CD4-positive, alpha-beta T cell (primary cell): Measurements from ENCODE around the gene CAMK2N1. TPM values are rescaled to one million over a fixed set of nuclear protein-coding genes. Genes with fewer than 3 reads are reported as not detected.

ENCODE experiments used
- ATAC-seq: fragments of 200-7000 bp; cut with Tn5 transposase; one replicate; pipeline ENCODE4 v1.10.0; 2022; ENCODE audit warnings: mild to moderate bottlenecking; ENCODE audit not compliant: poor library complexity
- CTCF ChIA-PET: fragments of 350-600 bp; sonication (Branson Sonifier 250); formaldehyde crosslinking; loops from one replicate; lab custom pipeline; 2021; ENCODE audit warnings: antibody characterized with exemption, inconsistent platforms; lab: Charles Lee
- POLR2A ChIA-PET: fragments of 350-600 bp; sonication (Branson Sonifier 250); formaldehyde crosslinking; loops from one replicate; lab custom pipeline; 2021; ENCODE audit warnings: antibody characterized with exemption, inconsistent platforms; lab: Charles Lee
- DNase-seq, 14 experiments: peaks; one replicate each; pipeline ENCODE4 v3.0.0-alpha.2; 2013 to 2020; ENCODE audit warnings: mixed read lengths in 2 of 14
- H3K27ac ChIP-seq, 2 donors: one replicate each; pipeline versions ENCODE4 v1.5.1 to v1.7.0; 2013; ENCODE audit warnings: low read length in 2 of 2, low read depth in 1 of 2, mild to moderate bottlenecking in 1 of 2
- H3K27me3 ChIP-seq, 2 experiments: 1 replicate in 1 of 2; 2 replicates in 1 of 2; pipeline versions ENCODE4 v1.6.1 to v1.7.0; 2013; ENCODE audit warnings: low read length in 2 of 2, control low read depth in 1 of 2, mild to moderate bottlenecking in 1 of 2, moderate library complexity in 1 of 2; ENCODE audit not compliant: insufficient read depth in 2 of 2, control insufficient read depth in 1 of 2
- H3K36me3 ChIP-seq: one replicate; pipeline ENCODE4 v1.6.1; 2013; ENCODE audit warnings: low read length, control low read depth; ENCODE audit not compliant: insufficient read depth
- H3K4me1 ChIP-seq: one replicate; pipeline ENCODE4 v1.6.1; 2013; ENCODE audit warnings: low read length, control low read depth; ENCODE audit not compliant: insufficient read depth
- H3K4me3 ChIP-seq: one replicate; pipeline ENCODE4 v1.5.1; 2013; ENCODE audit warnings: mild to moderate bottlenecking, low read length, moderate library complexity
- H3K9me3 ChIP-seq, 2 experiments: 1 replicate in 1 of 2; 2 replicates in 1 of 2; pipeline versions ENCODE4 v1.6.1 to v1.7.0; 2013; ENCODE audit warnings: low read length in 2 of 2, mild to moderate bottlenecking in 2 of 2, control low read depth in 1 of 2, moderate library complexity in 1 of 2; ENCODE audit not compliant: control insufficient read depth in 1 of 2, insufficient read depth in 1 of 2
- H3K27ac Mint-ChIP-seq: one replicate; pipeline ENCODE4 v1.8.0; 2020; ENCODE audit warnings: mixed read lengths
- H3K27me3 Mint-ChIP-seq: one replicate; pipeline ENCODE4 v1.8.0; 2021; ENCODE audit warnings: mixed read lengths
- H3K36me3 Mint-ChIP-seq: one replicate; pipeline ENCODE4 v1.8.0; 2021; ENCODE audit warnings: low read depth, mixed read lengths
- H3K4me1 Mint-ChIP-seq: one replicate; pipeline ENCODE4 v1.8.0; 2021; ENCODE audit warnings: low read depth, mixed read lengths
- H3K4me3 Mint-ChIP-seq: one replicate; pipeline ENCODE4 v1.8.0; 2020; ENCODE audit warnings: mild to moderate bottlenecking, mixed read lengths
- H3K9me3 Mint-ChIP-seq: one replicate; pipeline ENCODE4 v1.8.0; 2020; ENCODE audit warnings: mixed read lengths
- CTCF ChIP-seq: fragments of 200-600 bp; IDR thresholded peaks from one replicate; pipeline ENCODE4 v1.8.0; 2022; ENCODE audit warnings: antibody characterized with exemption, mild to moderate bottlenecking
- intact Hi-C, 2 experiments: fragments of 100-400 bp; cut with DNase I in 1 of 2; cut with micrococcal nuclease in 1 of 2; formaldehyde crosslinking; loops; one replicate each; pipeline versions ENCODE4 v1.15.1 to v1.9.0; 2023 to 2025; cut with DNase I, micrococcal nuclease
- total RNA-seq, 174 experiments: library from RNA in 2 of 174; stranded (reverse) in 2 of 174; gene quantifications; one replicate each; pipeline ENCODE4 v1.2.3 and lab custom pipeline; 2021 to 2026

The CAMK2N1 gene
- total RNA-seq, 2 experiments from 2014 or later, result 2.3 TPM

GRCh38 chr1:20469406-20470076 lies 16.5 kb downstream of the CAMK2N1 start:
- Histone ChIP-seq H3K36me3 (no peaks in the 10 kb centered on the region), H3K9me3 (no peaks in the 10 kb centered on the region), H3K4me3 (no peak overlapping the region), H3K27me3 (peaks cover 21 to 28% of the 10 kb centered on the region in 2 experiments), H3K27ac (no peak overlapping the region), H3K4me1 (no peaks in the 10 kb centered on the region)
- ChIA-PET CTCF (no interaction called here), POLR2A (no interaction called here)
- TF ChIP-seq CTCF, result no peak
- DNase-seq, result no peak
- H3K9me3 Mint-ChIP-seq, result no peaks in the 10 kb centered on the region
- H3K36me3 Mint-ChIP-seq, result no peaks in the 10 kb centered on the region
- no peak for ATAC-seq
- no peak overlapping the region for H3K27ac Mint-ChIP-seq
- intact Hi-C loops, result no loop called here
- H3K4me1 Mint-ChIP-seq, result no peaks in the 10 kb centered on the region
- H3K27me3 Mint-ChIP-seq, result peaks cover 80% of the 10 kb centered on the region
- H3K4me3 Mint-ChIP-seq, result no peak overlapping the region

- ATAC-seq, result no peak
- DNase-seq, result no peak
- peaks cover 8 to 16% of the 10 kb centered on the region in 2 experiments for H3K27me3 ChIP-seq
- peaks cover 52% of the 10 kb centered on the region for H3K27me3 Mint-ChIP-seq
- H3K9me3 ChIP-seq, result peaks cover 0 to 7% of the 10 kb centered on the region in 2 experiments
- ChIA-PET POLR2A (no interaction called here), CTCF (no interaction called here)
- intact Hi-C loops, result no loop called here
- H3K36me3 ChIP-seq, result no peaks in the 10 kb centered on the region
- no peak overlapping the region for H3K4me3 ChIP-seq
- no peaks in the 10 kb centered on the region for H3K4me1 Mint-ChIP-seq
- no peaks in the 10 kb centered on the region for H3K36me3 Mint-ChIP-seq
- no peaks in the 10 kb centered on the region for H3K9me3 Mint-ChIP-seq
- no peak overlapping the region for H3K27ac ChIP-seq
- no peaks in the 10 kb centered on the region for H3K4me1 ChIP-seq
- H3K4me3 Mint-ChIP-seq, result no peak overlapping the region
- no peak for TF ChIP-seq CTCF
- no peak overlapping the region for H3K27ac Mint-ChIP-seq
Observed at GRCh38 chr1:20466273-20466672, 19.7 kb downstream of the CAMK2N1 start.

- H3K9me3 Mint-ChIP-seq, result no peaks in the 10 kb centered on the region
- ChIA-PET CTCF (no interaction called here), POLR2A (no interaction called here)
- ATAC-seq (no peak), DNase-seq (no peak)
- Histone ChIP-seq H3K27me3 (peaks cover 8 to 16% of the 10 kb centered on the region in 2 experiments), H3K4me1 (no peaks in the 10 kb centered on the region), H3K4me3 (no peak overlapping the region), H3K27ac (no peak overlapping the region), H3K9me3 (peaks cover 0 to 7% of the 10 kb centered on the region in 2 experiments), H3K36me3 (no peaks in the 10 kb centered on the region)
- H3K36me3 Mint-ChIP-seq, result no peaks in the 10 kb centered on the region
- TF ChIP-seq CTCF, result no peak
- intact Hi-C loops, result no loop called here
- H3K4me1 Mint-ChIP-seq, result no peaks in the 10 kb centered on the region
- no peak overlapping the region for H3K4me3 Mint-ChIP-seq
- no peak overlapping the region for H3K27ac Mint-ChIP-seq
- peaks cover 53% of the 10 kb centered on the region for H3K27me3 Mint-ChIP-seq
Observed at GRCh38 chr1:20465187-20465586, 20.8 kb downstream of the CAMK2N1 start.
